ENCODE results near the gene IGFBP2.

DNA sequence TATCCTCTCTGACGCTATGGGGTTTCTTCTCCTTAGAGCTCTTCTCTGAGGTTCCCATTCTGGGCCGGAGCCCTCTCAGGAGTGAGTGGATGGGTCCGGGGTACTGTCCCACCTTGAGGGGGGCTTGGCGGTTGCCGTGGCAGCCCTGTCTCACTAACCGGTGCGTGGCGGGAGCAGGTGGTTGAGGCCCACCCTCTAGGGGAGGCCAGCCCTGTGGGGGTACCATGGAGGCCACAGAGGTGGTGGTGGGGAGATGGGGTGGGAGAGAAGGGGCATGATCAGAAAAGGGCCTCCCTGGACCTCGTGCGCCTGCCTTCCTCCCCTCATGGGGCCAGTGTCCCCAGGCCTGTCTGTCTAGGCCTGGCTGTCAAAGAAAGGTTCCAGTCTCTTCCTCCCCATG, 39.8 kb downstream of the IGFBP2 start:
- TF ChIP-seq POLR2A (IDR thresholded peaks at IDR 0.05) (no peak), CTCF (IDR thresholded peaks at IDR 0.05) (no peak)

Data from adrenal gland (tissue), 5 donors.